ENCODE results near the gene TFDP2. TPM values are rescaled to one million over a fixed set of nuclear protein-coding genes. Genes with fewer than 3 reads are reported as not detected.
"Not testable (repeated sequence)": the region's sequence is repeated elsewhere in the genome, so short reads cannot be mapped to it uniquely, and the experiment has no call there.

The TFDP2 gene
- total RNA-seq, 3 donors from 2014 or later (not counting 1 experiment from before 2014, with no cell fraction given) = 134 to 154 (median 142) TPM

DNA sequence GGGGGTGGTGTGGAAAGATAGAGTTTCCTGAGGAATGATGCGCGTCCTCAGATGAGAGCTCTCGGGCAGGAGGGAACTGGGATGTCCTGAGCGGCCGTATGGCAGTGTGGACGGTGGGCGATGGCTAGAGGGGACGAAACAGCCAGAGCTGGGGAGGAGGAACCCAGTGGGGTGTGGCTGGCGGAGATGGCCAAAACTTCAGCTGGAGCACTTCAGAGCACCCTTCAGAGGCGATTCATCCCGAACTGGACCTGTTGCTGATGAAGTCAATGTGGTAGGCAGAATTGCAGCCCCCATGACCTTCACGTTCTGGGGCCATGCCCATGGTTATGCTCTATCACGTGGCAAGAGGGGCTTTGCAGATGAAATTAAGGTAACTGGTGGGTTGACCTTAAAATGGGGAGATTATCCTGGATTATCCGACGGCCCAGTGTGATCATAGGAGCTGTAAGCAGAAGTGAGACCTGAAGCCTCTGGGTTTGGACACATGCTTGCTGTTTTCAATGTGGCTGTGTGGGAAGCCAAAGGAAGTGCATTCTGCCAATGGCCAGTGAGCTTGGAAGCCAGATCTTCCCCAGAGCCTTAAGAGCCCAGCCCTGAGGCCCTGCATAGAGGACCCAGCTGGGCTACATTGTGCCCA lies 220.6 kb downstream of the TFDP2 start:
- peaks cover 10 to 13% of the 10 kb centered on the region in 2 donors for H3K4me1 Mint-ChIP-seq
- no peak overlapping the region for H3K4me3 Mint-ChIP-seq
- no peak for DNase-seq
- no peaks in the 10 kb centered on the region for H3K36me3 Mint-ChIP-seq
- Histone ChIP-seq H3K27ac (ENCODE audit: low read length) (no peak overlapping the region), H3K27me3 (ENCODE audit: control insufficient read depth, insufficient read depth, low read length) (no peaks in the 10 kb centered on the region), H3K4me1 (ENCODE audit: control insufficient read depth, insufficient read depth, low read length) (no peaks in the 10 kb centered on the region), H3K9me3 (ENCODE audit: control insufficient read depth, insufficient read depth, low read length) (no peaks in the 10 kb centered on the region), H3K36me3 (ENCODE audit: control insufficient read depth, insufficient read depth, low read length) (peaks cover 4% of the 10 kb centered on the region), H3K4me3 (ENCODE audit: low read length) (no peak overlapping the region)
- peak overlapping the region; percentile 9 to 75 for H3K27ac Mint-ChIP-seq
- ATAC-seq = no peak
- TF ChIP-seq, protein P1, sequence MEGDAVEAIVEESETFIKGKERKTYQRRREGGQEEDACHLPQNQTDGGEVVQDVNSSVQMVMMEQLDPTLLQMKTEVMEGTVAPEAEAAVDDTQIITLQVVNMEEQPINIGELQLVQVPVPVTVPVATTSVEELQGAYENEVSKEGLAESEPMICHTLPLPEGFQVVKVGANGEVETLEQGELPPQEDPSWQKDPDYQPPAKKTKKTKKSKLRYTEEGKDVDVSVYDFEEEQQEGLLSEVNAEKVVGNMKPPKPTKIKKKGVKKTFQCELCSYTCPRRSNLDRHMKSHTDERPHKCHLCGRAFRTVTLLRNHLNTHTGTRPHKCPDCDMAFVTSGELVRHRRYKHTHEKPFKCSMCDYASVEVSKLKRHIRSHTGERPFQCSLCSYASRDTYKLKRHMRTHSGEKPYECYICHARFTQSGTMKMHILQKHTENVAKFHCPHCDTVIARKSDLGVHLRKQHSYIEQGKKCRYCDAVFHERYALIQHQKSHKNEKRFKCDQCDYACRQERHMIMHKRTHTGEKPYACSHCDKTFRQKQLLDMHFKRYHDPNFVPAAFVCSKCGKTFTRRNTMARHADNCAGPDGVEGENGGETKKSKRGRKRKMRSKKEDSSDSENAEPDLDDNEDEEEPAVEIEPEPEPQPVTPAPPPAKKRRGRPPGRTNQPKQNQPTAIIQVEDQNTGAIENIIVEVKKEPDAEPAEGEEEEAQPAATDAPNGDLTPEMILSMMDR (IDR thresholded peaks at IDR 0.05) = no peak
- no peaks in the 10 kb centered on the region for H3K9me3 Mint-ChIP-seq
- no peaks in the 10 kb centered on the region for H3K27me3 Mint-ChIP-seq (ENCODE audit: low read depth in 2 of 2)
- WGBS (ENCODE audit: insufficient coverage) = 98% methylated on average over 15 of the region's 15 CpGs
- intact Hi-C loops (cut with micrococcal nuclease) = no loop called here

DNA sequence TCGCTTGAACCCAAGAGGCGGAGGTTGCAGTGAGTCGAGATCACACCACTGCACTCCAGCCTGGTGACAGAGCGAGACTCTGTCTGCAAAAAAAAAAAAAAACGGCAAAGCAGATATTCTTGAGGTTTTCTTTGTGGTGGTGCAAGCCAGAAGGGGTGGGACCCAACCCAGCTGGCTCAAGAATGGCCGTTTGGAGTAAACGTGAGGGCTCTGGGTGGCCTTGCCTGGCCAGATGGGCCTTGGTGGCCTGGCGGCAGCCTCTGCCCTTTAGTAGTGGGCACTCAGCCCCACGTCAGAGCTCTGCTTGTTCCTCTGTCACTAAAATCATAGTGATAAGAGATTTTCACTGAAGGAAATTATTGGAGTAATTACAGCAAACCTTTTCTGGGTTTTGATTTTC lies 222.4 kb downstream of the TFDP2 start:
- Mint-ChIP-seq H3K36me3 (no peaks in the 10 kb centered on the region), H3K27ac (no peak overlapping the region)
- no peak for DNase-seq

DNA sequence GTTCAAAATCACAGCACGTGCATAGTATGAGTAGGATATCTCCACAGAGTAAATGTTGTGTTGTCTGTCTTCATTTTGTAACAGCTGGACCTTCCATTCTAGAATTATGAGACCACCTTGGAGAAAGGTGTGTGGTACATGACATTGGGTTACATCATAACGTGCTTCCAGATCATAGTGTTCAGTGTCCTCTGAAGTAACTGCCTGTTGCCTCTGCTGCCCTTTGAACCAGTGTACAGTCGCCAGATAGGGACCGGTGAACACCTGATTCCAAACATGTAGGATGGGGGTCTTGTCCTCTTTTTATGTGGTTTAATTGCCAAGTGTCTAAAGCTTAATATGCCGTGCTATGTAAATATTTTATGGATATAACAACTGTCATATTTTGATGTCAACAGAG lies 223.7 kb downstream of the TFDP2 start:
- H3K4me3 Mint-ChIP-seq; H3K9me3 Mint-ChIP-seq; H3K36me3 ChIP-seq (ENCODE audit: control insufficient read depth, insufficient read depth, low read length); H3K27ac Mint-ChIP-seq; intact Hi-C loops (cut with micrococcal nuclease); ATAC-seq; H3K27ac ChIP-seq (ENCODE audit: low read length); H3K9me3 ChIP-seq (ENCODE audit: control insufficient read depth, insufficient read depth, low read length); DNase-seq; H3K4me3 ChIP-seq (ENCODE audit: low read length); H3K36me3 Mint-ChIP-seq; H3K27me3 ChIP-seq (ENCODE audit: control insufficient read depth, insufficient read depth, low read length); H3K27me3 Mint-ChIP-seq (ENCODE audit: low read depth in 2 of 2); H3K4me1 ChIP-seq (ENCODE audit: control insufficient read depth, insufficient read depth, low read length): not testable (repeated sequence)
- WGBS (ENCODE audit: insufficient coverage) = 98% methylated on average over 5 of the region's 5 CpGs
- peaks cover 10 to 13% of the 10 kb centered on the region in 2 donors for H3K4me1 Mint-ChIP-seq

More for the DNA sequence above, 222.4 kb downstream of the TFDP2 start:
- TF ChIP-seq, protein P1 (IDR thresholded peaks at IDR 0.05) = no peak
- H3K4me1 ChIP-seq (ENCODE audit: control insufficient read depth, insufficient read depth, low read length) = no peaks in the 10 kb centered on the region
- intact Hi-C loops (cut with micrococcal nuclease) = no loop called here
- 70% methylated on average over 9 of the region's 9 CpGs for WGBS (ENCODE audit: insufficient coverage)
- H3K4me1 Mint-ChIP-seq = peaks cover 10 to 13% of the 10 kb centered on the region in 2 donors
- H3K9me3 ChIP-seq (ENCODE audit: control insufficient read depth, insufficient read depth, low read length) = no peaks in the 10 kb centered on the region
- no peak overlapping the region for H3K4me3 ChIP-seq (ENCODE audit: low read length)
- no peak overlapping the region for H3K27ac ChIP-seq (ENCODE audit: low read length)
- no peaks in the 10 kb centered on the region for H3K27me3 Mint-ChIP-seq (ENCODE audit: low read depth in 2 of 2)
- H3K36me3 ChIP-seq (ENCODE audit: control insufficient read depth, insufficient read depth, low read length) = peaks cover 6% of the 10 kb centered on the region
- no peak for ATAC-seq
- H3K27me3 ChIP-seq (ENCODE audit: control insufficient read depth, insufficient read depth, low read length) = no peaks in the 10 kb centered on the region
- no peaks in the 10 kb centered on the region for H3K9me3 Mint-ChIP-seq
- H3K4me3 Mint-ChIP-seq = no peak overlapping the region

DNA sequence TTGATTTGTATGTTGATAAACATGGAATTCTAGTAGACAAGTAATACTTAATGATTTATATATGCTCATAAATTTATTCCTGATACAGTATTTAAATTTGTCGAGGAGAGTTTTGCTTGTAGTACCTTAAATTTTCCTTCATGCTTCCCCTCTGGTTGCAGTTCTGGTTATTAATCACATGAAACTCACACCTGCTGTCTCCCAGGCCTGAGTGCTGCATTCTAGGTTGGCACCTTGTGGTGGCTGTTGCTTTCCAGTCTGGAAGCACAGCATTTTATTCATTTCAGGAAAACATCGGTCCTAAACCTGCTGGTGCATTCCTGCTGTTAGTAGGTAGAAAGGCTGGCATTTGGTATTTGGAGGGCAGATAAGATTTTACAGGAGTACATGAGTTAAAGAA lies 228.0 kb downstream of the TFDP2 start:
- intact Hi-C loops (cut with micrococcal nuclease) = no loop called here
- Mint-ChIP-seq H3K4me3 (no peak overlapping the region), H3K27me3 (ENCODE audit: low read depth in 2 of 2) (no peaks in the 10 kb centered on the region), H3K4me1 (no peaks in the 10 kb centered on the region), H3K27ac (no peak overlapping the region), H3K9me3 (no peaks in the 10 kb centered on the region), H3K36me3 (no peaks in the 10 kb centered on the region)
- peaks cover 4% of the 10 kb centered on the region for H3K36me3 ChIP-seq (ENCODE audit: control insufficient read depth, insufficient read depth, low read length)
- H3K4me3 ChIP-seq (ENCODE audit: low read length) = no peak overlapping the region
- no peaks in the 10 kb centered on the region for H3K27me3 ChIP-seq (ENCODE audit: control insufficient read depth, insufficient read depth, low read length)
- H3K4me1 ChIP-seq (ENCODE audit: control insufficient read depth, insufficient read depth, low read length) = no peaks in the 10 kb centered on the region
- no peak for ATAC-seq
- WGBS (ENCODE audit: insufficient coverage) = 90% methylated on average over 1 of the region's 2 CpGs
- H3K27ac ChIP-seq (ENCODE audit: low read length) = no peak overlapping the region
- DNase-seq = no peak
- H3K9me3 ChIP-seq (ENCODE audit: control insufficient read depth, insufficient read depth, low read length) = no peaks in the 10 kb centered on the region
- TF ChIP-seq, protein P1 (IDR thresholded peaks at IDR 0.05) = no peak
